Measurements from ENCODE around the gene SELENOI.

DNA sequence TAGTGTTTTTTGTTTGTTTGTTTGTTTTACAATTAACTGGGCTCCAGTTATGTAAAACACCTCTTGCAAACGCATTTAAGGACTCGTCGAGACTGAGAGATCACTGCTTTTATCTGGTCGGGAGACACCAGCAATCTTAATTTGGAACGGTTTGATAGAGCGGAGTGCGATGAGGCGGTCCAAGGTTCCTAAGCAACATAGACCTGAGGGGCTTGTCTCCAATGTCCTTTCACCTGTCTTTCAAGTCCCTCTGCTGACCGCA lies 729 bp upstream of the SELENOI start:
- TF ChIP-seq POLR2AphosphoS5 (IDR thresholded peaks at IDR 0.05; ENCODE audit: low read depth, low read length) (no peak), POLR2A (IDR thresholded peaks at IDR 0.05; ENCODE audit: low read depth, low read length) (no peak), TAF1 (IDR thresholded peaks at IDR 0.05; ENCODE audit: low read depth, low read length) (no peak), PAX5 (IDR thresholded peaks at IDR 0.05; ENCODE audit: insufficient read depth, low read length, severe bottlenecking) (no peak), SPI1 (IDR thresholded peaks at IDR 0.05; ENCODE audit: low read depth, low read length) (no peak), POU2F2 (IDR thresholded peaks at IDR 0.05; ENCODE audit: low read depth, low read length) (no peak)
